HG03108 (cell line): ENCODE measurements around the gene S100A12.

ENCODE experiments used
- ATAC-seq: cut with Tn5 transposase; IDR thresholded peaks from one replicate; pipeline ENCODE4 v1.9.1; 2021; ENCODE audit warnings: moderate library complexity; ENCODE audit not compliant: unreplicated experiment

S100A12 gene

GRCh38 chr1:153337980-153338853 is 37.2 kb downstream of the S100A12 start:
- ATAC-seq = no peak

GRCh38 chr1:153336650-153337049 is 38.8 kb downstream of the S100A12 start:
- no peak for ATAC-seq

- no peak for ATAC-seq
Measured at GRCh38 chr1:153333902-153334301, 41.5 kb downstream of the S100A12 start.

GRCh38 chr1:153324912-153325311 is 50.5 kb downstream of the S100A12 start:
- ATAC-seq = no peak
